ENCODE measurements around the gene NUP58.

NUP58 gene, protein sequence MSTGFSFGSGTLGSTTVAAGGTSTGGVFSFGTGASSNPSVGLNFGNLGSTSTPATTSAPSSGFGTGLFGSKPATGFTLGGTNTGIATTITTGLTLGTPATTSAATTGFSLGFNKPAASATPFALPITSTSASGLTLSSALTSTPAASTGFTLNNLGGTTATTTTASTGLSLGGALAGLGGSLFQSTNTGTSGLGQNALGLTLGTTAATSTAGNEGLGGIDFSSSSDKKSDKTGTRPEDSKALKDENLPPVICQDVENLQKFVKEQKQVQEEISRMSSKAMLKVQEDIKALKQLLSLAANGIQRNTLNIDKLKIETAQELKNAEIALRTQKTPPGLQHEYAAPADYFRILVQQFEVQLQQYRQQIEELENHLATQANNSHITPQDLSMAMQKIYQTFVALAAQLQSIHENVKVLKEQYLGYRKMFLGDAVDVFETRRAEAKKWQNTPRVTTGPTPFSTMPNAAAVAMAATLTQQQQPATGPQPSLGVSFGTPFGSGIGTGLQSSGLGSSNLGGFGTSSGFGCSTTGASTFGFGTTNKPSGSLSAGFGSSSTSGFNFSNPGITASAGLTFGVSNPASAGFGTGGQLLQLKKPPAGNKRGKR

GRCh38 chr13:25301347-25302113 lies at the start of gene NUP58:
TSS of gene NUP58 (plus strand) at chr13:25301625. CDS start at chr13:25301774, 149 bp downstream.
- peak; percentile 94 for DNase-seq

DNA sequence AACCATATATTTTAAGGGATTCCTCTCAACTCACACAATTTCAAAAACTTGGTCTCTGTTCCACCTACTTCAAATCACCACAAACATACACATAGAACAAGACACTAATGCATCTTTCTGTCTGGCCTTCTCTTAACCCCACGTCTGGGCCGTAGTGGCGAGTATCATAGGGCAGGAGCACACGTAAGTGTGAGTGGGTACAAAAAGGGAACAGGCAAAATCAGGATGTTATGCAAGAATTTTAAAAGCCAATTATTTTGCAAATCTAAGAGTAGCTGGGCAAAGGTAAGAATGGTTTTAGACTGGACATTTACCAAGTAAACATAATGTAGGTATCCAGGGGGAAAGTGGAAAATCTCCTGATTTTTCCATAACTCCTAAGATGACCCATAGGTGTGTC lies 49.2 kb upstream of the NUP58 start:
- no peak for DNase-seq

GRCh38 chr13:25252752-25253151 lies 48.7 kb upstream of the NUP58 start:
- DNase-seq = no peak

GRCh38 chr13:25253702-25254101 lies 47.7 kb upstream of the NUP58 start:
- no peak for DNase-seq

DNA sequence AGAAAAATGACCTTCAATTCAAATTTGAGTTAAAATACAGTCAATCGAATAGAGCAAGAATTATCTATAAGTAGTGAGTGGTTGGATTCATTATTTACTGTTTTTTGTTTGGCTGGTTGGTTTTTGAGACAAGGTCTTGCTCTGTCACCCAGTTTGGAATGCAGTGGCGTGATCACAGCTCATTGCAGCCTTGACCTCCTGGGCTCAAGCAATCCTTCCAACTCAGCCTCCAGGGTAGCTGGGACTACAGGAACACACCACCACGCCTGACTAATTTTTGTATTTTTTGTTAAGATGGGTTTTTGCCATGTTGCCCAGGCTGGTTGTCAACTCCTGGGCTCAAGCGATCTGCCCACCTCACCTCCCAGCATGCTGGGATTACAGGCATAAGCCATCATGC lies 39.2 kb upstream of the NUP58 start:
- DNase-seq = no peak

DNA sequence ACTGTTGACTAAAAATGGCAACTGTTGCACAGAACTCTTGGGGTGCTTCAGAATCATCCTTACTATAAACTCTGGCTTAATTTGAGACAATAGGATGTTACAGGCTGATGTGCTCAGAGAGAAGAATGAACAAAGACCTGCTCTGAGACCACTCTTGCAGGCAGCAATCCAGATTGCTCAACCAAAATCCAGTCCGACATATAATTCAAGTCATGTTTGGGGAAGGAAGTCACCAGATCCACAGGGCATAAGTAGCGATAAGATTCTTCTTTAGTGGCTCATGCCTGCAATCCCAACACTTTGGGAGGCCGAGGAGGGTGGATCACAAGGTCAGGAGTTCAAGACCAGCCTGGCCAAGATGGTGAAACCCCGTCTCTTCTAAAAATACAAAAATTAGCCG lies 34.7 kb upstream of the NUP58 start:
- DNase-seq = no peak

- DNase-seq = peak; percentile 33
Measured at GRCh38 chr13:25267715-25268114, 33.7 kb upstream of the NUP58 start.

GRCh38 chr13:25268561-25268960 lies 32.9 kb upstream of the NUP58 start:
- DNase-seq = no peak

- no peak for DNase-seq
Measured at GRCh38 chr13:25276748-25277147, 24.7 kb upstream of the NUP58 start.

GRCh38 chr13:25280396-25280795 lies 21.0 kb upstream of the NUP58 start:
- DNase-seq = no peak

- no peak for DNase-seq
Measured at GRCh38 chr13:25281193-25281934, 20.1 kb upstream of the NUP58 start.

GRCh38 chr13:25281935-25282332 lies 19.5 kb upstream of the NUP58 start:
- no peak for DNase-seq

DNA sequence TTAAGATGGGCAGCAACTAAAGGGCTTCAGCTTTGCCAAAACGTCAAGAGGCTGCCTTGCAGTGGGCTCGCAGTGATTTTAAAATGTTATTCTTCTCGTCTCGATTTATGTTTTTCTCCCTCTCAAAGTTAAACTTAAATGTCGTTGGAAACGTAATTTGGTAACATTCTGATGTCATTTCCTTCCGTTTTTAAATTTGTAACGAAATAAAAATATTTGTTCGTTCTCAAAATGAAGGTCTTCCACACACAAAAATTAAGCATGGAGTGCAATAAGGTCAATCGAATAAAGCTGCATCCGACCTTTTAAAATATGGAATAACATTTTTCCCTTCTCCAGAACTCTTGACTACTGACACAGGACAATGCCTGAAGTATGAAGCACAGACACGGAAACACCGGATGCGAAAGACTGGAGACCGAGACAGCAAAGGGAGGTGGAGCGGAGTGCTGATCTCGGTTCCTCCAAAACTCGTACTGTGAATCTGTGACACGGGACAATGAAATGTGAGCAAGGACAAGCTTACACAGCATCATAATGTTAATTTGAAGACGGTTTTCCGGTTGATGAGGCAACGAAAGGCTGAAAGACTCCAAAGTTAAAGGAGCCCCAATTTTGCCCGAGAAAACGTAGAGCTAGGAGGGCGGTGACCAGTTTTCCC lies 15.0 kb upstream of the NUP58 start:
- DNase-seq = peak; percentile 63

GRCh38 chr13:25286969-25287961 lies 14.2 kb upstream of the NUP58 start, which contains the start of gene MTMR6:
TSS of gene MTMR6 (minus strand) at chr13:25287488. CDS start at chr13:25287247, 241 bp downstream.
- peak; percentile 94 for DNase-seq

GRCh38 chr13:25288966-25289365 lies 12.5 kb upstream of the NUP58 start:
- no peak for DNase-seq

DNA sequence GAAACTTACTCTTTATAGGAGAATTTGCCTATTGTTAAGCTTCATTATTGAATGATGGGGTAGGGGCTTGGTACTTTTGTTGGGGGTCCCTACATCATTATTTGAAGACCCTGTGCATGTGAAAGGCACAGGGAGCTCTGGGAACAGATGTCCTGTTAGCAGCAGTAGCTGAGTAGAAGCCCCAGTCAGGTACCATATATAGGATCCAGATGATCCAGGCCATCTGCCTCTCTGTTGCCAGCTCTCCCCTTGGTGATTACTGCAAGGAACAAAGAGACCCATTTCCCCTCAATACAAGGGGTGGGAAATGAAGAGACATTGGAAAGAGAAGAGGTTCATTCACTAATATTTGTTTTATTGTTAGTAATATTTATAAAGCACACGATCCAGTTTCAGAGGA lies 9.7 kb upstream of the NUP58 start:
- DNase-seq = no peak

GRCh38 chr13:25292301-25292700 lies 9.1 kb upstream of the NUP58 start:
- peak; percentile 55 for DNase-seq

DNA sequence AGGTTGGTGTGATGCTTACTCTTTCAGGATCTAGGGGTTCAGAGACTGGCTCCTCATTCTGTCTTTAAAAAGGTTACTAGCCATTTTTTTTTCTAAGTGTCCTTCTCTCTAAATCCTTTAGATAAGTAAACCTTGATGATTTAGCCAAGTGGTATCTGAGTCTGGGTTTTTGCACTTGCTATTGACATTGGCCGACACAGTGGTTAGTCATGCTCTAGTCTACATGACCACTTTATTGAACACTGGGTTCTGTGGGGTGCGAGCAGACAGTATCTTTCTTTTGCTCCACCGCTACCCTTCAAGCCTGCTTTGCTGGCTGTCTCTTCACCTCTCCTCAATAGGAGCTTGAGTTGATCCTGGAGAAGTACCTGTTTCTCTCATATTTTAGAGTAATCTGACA lies 6.2 kb upstream of the NUP58 start:
- no peak for DNase-seq

DNA sequence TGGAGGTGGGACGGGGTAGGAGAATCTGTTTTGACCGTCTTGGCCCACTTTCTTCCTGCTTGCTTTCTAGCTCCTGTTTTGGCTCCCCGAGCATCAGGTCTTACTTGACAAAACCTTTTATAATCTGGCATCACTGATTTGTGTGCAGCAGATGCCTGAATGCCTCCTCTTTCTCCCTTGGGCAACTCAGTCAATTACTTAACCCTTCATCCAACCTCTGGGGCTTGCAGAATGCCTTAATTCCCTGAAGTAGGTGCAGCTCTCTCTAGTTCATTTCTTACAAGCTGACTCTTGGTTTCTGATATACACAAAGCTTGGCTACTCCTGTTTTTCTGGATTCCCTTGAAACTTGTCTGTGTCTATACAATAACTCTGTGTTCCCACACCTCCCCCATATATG lies 5.7 kb upstream of the NUP58 start:
- no peak for DNase-seq

GRCh38 chr13:25300861-25301346 lies 521 bp upstream of the NUP58 start:
- DNase-seq = no peak

GRCh38 chr13:25302121-25302520 lies 696 bp downstream of the NUP58 start:
- DNase-seq = no peak
